ENCODE results near the gene SMG5.

DNA sequence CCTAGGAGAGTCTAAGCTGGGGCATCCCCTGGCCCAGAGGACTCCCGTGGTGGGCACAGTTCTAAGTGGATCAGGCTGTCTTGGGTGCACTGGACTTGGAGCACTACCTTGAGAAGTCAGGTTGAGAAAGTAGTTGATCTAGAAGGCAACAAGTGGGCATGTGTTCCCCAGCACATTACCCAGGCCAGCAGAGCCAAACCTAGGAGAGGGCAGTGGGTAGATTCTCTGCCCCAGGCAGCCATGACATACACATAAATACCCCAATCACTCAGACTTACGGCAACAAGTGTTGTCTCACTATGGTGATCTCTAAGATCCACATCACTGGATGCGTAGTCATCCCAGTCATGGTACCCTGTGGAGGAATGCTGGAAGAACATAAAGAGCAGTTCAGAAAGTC lies 71.4 kb downstream of the SMG5 start:
- TF ChIP-seq, protein P1, sequence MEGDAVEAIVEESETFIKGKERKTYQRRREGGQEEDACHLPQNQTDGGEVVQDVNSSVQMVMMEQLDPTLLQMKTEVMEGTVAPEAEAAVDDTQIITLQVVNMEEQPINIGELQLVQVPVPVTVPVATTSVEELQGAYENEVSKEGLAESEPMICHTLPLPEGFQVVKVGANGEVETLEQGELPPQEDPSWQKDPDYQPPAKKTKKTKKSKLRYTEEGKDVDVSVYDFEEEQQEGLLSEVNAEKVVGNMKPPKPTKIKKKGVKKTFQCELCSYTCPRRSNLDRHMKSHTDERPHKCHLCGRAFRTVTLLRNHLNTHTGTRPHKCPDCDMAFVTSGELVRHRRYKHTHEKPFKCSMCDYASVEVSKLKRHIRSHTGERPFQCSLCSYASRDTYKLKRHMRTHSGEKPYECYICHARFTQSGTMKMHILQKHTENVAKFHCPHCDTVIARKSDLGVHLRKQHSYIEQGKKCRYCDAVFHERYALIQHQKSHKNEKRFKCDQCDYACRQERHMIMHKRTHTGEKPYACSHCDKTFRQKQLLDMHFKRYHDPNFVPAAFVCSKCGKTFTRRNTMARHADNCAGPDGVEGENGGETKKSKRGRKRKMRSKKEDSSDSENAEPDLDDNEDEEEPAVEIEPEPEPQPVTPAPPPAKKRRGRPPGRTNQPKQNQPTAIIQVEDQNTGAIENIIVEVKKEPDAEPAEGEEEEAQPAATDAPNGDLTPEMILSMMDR (conservative IDR thresholded peaks at IDR 0.05): no peak
- TF ChIP-seq EZH2 (IDR thresholded peaks at IDR 0.05; ENCODE audit: low read depth): no peak
